Measurements from ENCODE around the gene NFIA.

The NFIA gene

DNA sequence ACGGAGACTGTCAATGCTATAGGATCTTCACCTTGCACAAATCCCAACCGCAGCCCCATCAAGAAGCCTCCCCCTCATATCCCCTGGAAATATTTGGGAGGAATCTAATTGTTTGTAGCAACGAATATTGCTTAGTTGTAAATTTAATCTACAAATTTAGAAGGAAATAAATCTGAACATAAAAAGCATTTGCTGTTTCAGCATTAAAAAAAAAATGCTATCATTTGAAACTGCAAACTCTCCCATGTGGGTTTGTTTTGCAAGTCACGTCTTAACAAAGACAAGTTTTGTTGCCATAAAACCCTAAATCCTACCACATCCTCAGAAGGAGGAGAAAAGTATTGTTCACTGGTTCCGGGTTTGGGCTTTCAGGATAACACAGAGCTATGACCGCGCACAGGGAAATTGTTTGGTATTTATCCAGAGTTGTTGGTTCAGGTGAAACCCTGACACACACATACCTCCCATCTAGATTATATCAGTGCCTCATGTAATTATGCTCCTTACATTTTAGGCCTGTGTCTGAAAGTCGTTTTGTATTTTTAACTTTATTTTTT lies 363.0 kb downstream of the NFIA start:
- H3K4me1 ChIP-seq (ENCODE audit: control insufficient read depth in 5 of 5, insufficient read depth in 5 of 5, low read length in 5 of 5), result peaks cover 26 to 95% (median 90%) of the 10 kb centered on the region in 5 donors
- H3K9me3 ChIP-seq (ENCODE audit: control insufficient read depth in 5 of 5, low read length in 5 of 5), result no peaks in the 10 kb centered on the region

DNA sequence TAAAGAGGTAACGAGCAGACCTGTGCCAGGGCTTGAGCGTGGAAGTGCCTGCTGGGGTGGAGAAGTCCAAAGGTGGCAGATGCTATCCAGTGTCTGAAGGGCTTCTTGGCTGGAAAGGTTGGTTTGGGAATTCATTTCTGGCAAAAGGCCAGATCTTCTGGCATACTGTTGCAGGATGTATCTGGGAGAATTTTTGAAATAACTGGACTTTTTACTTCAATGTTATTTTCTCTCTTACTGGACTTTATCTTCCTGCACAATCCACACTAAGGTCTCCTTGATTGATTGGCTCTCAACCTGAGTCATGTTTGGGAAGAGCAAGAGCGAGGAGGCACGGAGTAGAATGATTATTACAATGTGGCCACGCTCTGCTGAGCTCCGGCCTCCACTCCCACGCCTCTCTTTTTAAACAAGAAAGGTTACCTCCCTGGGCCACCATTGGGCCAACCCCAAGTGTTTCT lies 364.2 kb downstream of the NFIA start:
- no peaks in the 10 kb centered on the region for H3K9me3 ChIP-seq (ENCODE audit: control insufficient read depth in 5 of 5, low read length in 5 of 5)
- H3K4me1 ChIP-seq (ENCODE audit: control insufficient read depth in 5 of 5, insufficient read depth in 5 of 5, low read length in 5 of 5), result peaks cover 29 to 99% (median 95%) of the 10 kb centered on the region in 5 donors
- peak overlapping the region in 1 of 5 donors; percentile 6 for H3K9ac ChIP-seq (ENCODE audit: low read length in 5 of 5)
- H3K27me3 ChIP-seq (ENCODE audit: control insufficient read depth in 5 of 5, insufficient read depth in 4 of 5, low read length in 5 of 5), result no peaks in the 10 kb centered on the region
- H3K27ac ChIP-seq (ENCODE audit: low read depth, low read length), result peak overlapping the region; percentile 91
- no peak overlapping the region for H3K4me3 ChIP-seq (ENCODE audit: low read depth in 1 of 5, low read length in 5 of 5)
- no peaks in the 10 kb centered on the region for H3K36me3 ChIP-seq (ENCODE audit: control insufficient read depth in 5 of 5, insufficient read depth in 5 of 5, low read length in 5 of 5)

More for the DNA sequence above, 363.0 kb downstream of the NFIA start:
- Histone ChIP-seq H3K27ac (ENCODE audit: low read depth, low read length) (peak overlapping the region; percentile 91), H3K4me3 (ENCODE audit: low read depth in 1 of 5, low read length in 5 of 5) (no peak overlapping the region), H3K36me3 (ENCODE audit: control insufficient read depth in 5 of 5, insufficient read depth in 5 of 5, low read length in 5 of 5) (no peaks in the 10 kb centered on the region), H3K27me3 (ENCODE audit: control insufficient read depth in 5 of 5, insufficient read depth in 4 of 5, low read length in 5 of 5) (no peaks in the 10 kb centered on the region), H3K9ac (ENCODE audit: low read length in 5 of 5) (peak overlapping the region in 1 of 5 donors; percentile 13)

GRCh38 chr1:61447106-61447967 lies 365.0 kb downstream of the NFIA start:
- Histone ChIP-seq H3K9me3 (ENCODE audit: control insufficient read depth in 5 of 5, low read length in 5 of 5) (no peaks in the 10 kb centered on the region), H3K27me3 (ENCODE audit: control insufficient read depth in 5 of 5, insufficient read depth in 4 of 5, low read length in 5 of 5) (no peaks in the 10 kb centered on the region), H3K9ac (ENCODE audit: low read length in 5 of 5) (no peak overlapping the region), H3K4me1 (ENCODE audit: control insufficient read depth in 5 of 5, insufficient read depth in 5 of 5, low read length in 5 of 5) (peaks cover 30 to 99% (median 94%) of the 10 kb centered on the region in 5 donors), H3K36me3 (ENCODE audit: control insufficient read depth in 5 of 5, insufficient read depth in 5 of 5, low read length in 5 of 5) (no peaks in the 10 kb centered on the region), H3K27ac (ENCODE audit: low read depth, low read length) (peak overlapping the region; percentile 91), H3K4me3 (ENCODE audit: low read depth in 1 of 5, low read length in 5 of 5) (no peak overlapping the region)

GRCh38 chr1:61447968-61448430 lies 365.6 kb downstream of the NFIA start:
- H3K4me1 ChIP-seq (ENCODE audit: control insufficient read depth in 5 of 5, insufficient read depth in 5 of 5, low read length in 5 of 5), result peaks cover 33 to 99% (median 97%) of the 10 kb centered on the region in 5 donors
- no peaks in the 10 kb centered on the region for H3K9me3 ChIP-seq (ENCODE audit: control insufficient read depth in 5 of 5, low read length in 5 of 5)
- peak overlapping the region; percentile 91 for H3K27ac ChIP-seq (ENCODE audit: low read depth, low read length)
- H3K36me3 ChIP-seq (ENCODE audit: control insufficient read depth in 5 of 5, insufficient read depth in 5 of 5, low read length in 5 of 5), result no peaks in the 10 kb centered on the region
- peak overlapping the region in 1 of 5 donors; percentile 17 for H3K4me3 ChIP-seq (ENCODE audit: low read depth in 1 of 5, low read length in 5 of 5)
- no peaks in the 10 kb centered on the region for H3K27me3 ChIP-seq (ENCODE audit: control insufficient read depth in 5 of 5, insufficient read depth in 4 of 5, low read length in 5 of 5)
- H3K9ac ChIP-seq (ENCODE audit: low read length in 5 of 5), result peak overlapping the region in 2 of 5 donors; percentile 19 to 63

- peak overlapping the region; percentile 91 for H3K27ac ChIP-seq (ENCODE audit: low read depth, low read length)
- H3K27me3 ChIP-seq (ENCODE audit: control insufficient read depth in 5 of 5, insufficient read depth in 4 of 5, low read length in 5 of 5), result no peaks in the 10 kb centered on the region
- H3K9ac ChIP-seq (ENCODE audit: low read length in 5 of 5), result peak overlapping the region in 3 of 5 donors; percentile 21 to 63 (median 25)
- H3K4me1 ChIP-seq (ENCODE audit: control insufficient read depth in 5 of 5, insufficient read depth in 5 of 5, low read length in 5 of 5), result peaks cover 34 to 98% (median 96%) of the 10 kb centered on the region in 5 donors
- H3K36me3 ChIP-seq (ENCODE audit: control insufficient read depth in 5 of 5, insufficient read depth in 5 of 5, low read length in 5 of 5), result no peaks in the 10 kb centered on the region
- H3K4me3 ChIP-seq (ENCODE audit: low read depth in 1 of 5, low read length in 5 of 5), result peak overlapping the region in 2 of 5 donors; percentile 29 to 31
- H3K9me3 ChIP-seq (ENCODE audit: control insufficient read depth in 5 of 5, low read length in 5 of 5), result no peaks in the 10 kb centered on the region
Observed at GRCh38 chr1:61448914-61449313, 366.6 kb downstream of the NFIA start.

- H3K9me3 ChIP-seq (ENCODE audit: control insufficient read depth in 5 of 5, low read length in 5 of 5), result no peaks in the 10 kb centered on the region
- peaks cover 32 to 98% (median 97%) of the 10 kb centered on the region in 5 donors for H3K4me1 ChIP-seq (ENCODE audit: control insufficient read depth in 5 of 5, insufficient read depth in 5 of 5, low read length in 5 of 5)
- peak overlapping the region in 3 of 5 donors; percentile 25 to 51 (median 44) for H3K9ac ChIP-seq (ENCODE audit: low read length in 5 of 5)
- H3K36me3 ChIP-seq (ENCODE audit: control insufficient read depth in 5 of 5, insufficient read depth in 5 of 5, low read length in 5 of 5), result no peaks in the 10 kb centered on the region
- H3K27me3 ChIP-seq (ENCODE audit: control insufficient read depth in 5 of 5, insufficient read depth in 4 of 5, low read length in 5 of 5), result no peaks in the 10 kb centered on the region
- H3K4me3 ChIP-seq (ENCODE audit: low read depth in 1 of 5, low read length in 5 of 5), result no peak overlapping the region
- peak overlapping the region; percentile 91 for H3K27ac ChIP-seq (ENCODE audit: low read depth, low read length)
Observed at GRCh38 chr1:61449410-61449809, 367.0 kb downstream of the NFIA start.

GRCh38 chr1:61450454-61450853 lies 368.1 kb downstream of the NFIA start:
- Histone ChIP-seq H3K27ac (ENCODE audit: low read depth, low read length) (peak overlapping the region; percentile 91), H3K27me3 (ENCODE audit: control insufficient read depth in 5 of 5, insufficient read depth in 4 of 5, low read length in 5 of 5) (no peaks in the 10 kb centered on the region), H3K4me1 (ENCODE audit: control insufficient read depth in 5 of 5, insufficient read depth in 5 of 5, low read length in 5 of 5) (peaks cover 29 to 93% (median 86%) of the 10 kb centered on the region in 5 donors), H3K36me3 (ENCODE audit: control insufficient read depth in 5 of 5, insufficient read depth in 5 of 5, low read length in 5 of 5) (peaks cover under 1 to 5% (median 3%) of the 10 kb centered on the region in 5 donors), H3K9me3 (ENCODE audit: control insufficient read depth in 5 of 5, low read length in 5 of 5) (no peaks in the 10 kb centered on the region), H3K9ac (ENCODE audit: low read length in 5 of 5) (peak overlapping the region in 1 of 5 donors; percentile 56), H3K4me3 (ENCODE audit: low read depth in 1 of 5, low read length in 5 of 5) (peak overlapping the region in 2 of 5 donors; percentile 7 to 29)

- H3K4me3 ChIP-seq (ENCODE audit: low read depth in 1 of 5, low read length in 5 of 5), result peak overlapping the region in 2 of 5 donors; percentile 15 to 34
- peak overlapping the region in 2 of 5 donors; percentile 40 to 56 for H3K9ac ChIP-seq (ENCODE audit: low read length in 5 of 5)
- no peaks in the 10 kb centered on the region for H3K9me3 ChIP-seq (ENCODE audit: control insufficient read depth in 5 of 5, low read length in 5 of 5)
- peaks cover 5 to 11% (median 6%) of the 10 kb centered on the region in 5 donors for H3K36me3 ChIP-seq (ENCODE audit: control insufficient read depth in 5 of 5, insufficient read depth in 5 of 5, low read length in 5 of 5)
- H3K4me1 ChIP-seq (ENCODE audit: control insufficient read depth in 5 of 5, insufficient read depth in 5 of 5, low read length in 5 of 5), result peaks cover 29 to 87% (median 81%) of the 10 kb centered on the region in 5 donors
- no peaks in the 10 kb centered on the region for H3K27me3 ChIP-seq (ENCODE audit: control insufficient read depth in 5 of 5, insufficient read depth in 4 of 5, low read length in 5 of 5)
- peak overlapping the region; percentile 91 for H3K27ac ChIP-seq (ENCODE audit: low read depth, low read length)
Observed at GRCh38 chr1:61450872-61451571, 368.7 kb downstream of the NFIA start.

GRCh38 chr1:61451572-61451968 lies 369.2 kb downstream of the NFIA start:
- H3K9ac ChIP-seq (ENCODE audit: low read length in 5 of 5), result peak overlapping the region in 1 of 5 donors; percentile 56
- no peaks in the 10 kb centered on the region for H3K27me3 ChIP-seq (ENCODE audit: control insufficient read depth in 5 of 5, insufficient read depth in 4 of 5, low read length in 5 of 5)
- peaks cover 5 to 14% (median 6%) of the 10 kb centered on the region in 5 donors for H3K36me3 ChIP-seq (ENCODE audit: control insufficient read depth in 5 of 5, insufficient read depth in 5 of 5, low read length in 5 of 5)
- H3K9me3 ChIP-seq (ENCODE audit: control insufficient read depth in 5 of 5, low read length in 5 of 5), result no peaks in the 10 kb centered on the region
- H3K4me3 ChIP-seq (ENCODE audit: low read depth in 1 of 5, low read length in 5 of 5), result peak overlapping the region in 1 of 5 donors; percentile 15
- H3K4me1 ChIP-seq (ENCODE audit: control insufficient read depth in 5 of 5, insufficient read depth in 5 of 5, low read length in 5 of 5), result peaks cover 24 to 82% (median 75%) of the 10 kb centered on the region in 5 donors
- peak overlapping the region; percentile 91 for H3K27ac ChIP-seq (ENCODE audit: low read depth, low read length)
